Measurements from ENCODE around the gene SPEF2.

SPEF2 gene

DNA sequence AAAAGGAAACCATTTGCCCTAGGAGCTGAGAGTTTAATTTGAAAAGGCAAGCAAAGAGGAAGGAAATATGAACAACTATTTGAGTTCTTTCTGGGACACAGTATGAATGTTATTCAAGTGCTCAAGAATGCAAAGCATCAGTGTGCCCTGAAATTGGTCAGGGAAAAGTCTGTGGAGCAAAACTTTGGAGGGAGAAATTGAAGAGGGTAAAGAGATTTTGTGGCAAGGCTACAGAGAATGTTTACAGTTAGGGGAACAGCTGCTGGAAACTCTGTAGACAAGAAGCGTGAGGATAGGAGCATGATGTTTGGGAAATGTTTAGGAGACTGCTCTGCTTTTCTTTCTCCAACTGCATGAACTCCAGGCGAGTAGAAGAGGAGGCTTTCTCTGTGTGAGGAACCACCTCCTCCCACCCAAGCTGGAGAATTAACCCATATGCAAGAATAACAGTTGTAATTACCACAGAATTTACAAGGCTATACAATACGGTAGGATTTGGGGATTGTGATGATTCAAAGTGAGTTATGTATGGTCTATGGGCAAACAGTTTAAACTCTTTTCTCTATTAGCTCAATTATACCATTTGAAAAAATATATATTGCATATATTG is 163.6 kb downstream of the SPEF2 start:
- TF ChIP-seq, protein P1, sequence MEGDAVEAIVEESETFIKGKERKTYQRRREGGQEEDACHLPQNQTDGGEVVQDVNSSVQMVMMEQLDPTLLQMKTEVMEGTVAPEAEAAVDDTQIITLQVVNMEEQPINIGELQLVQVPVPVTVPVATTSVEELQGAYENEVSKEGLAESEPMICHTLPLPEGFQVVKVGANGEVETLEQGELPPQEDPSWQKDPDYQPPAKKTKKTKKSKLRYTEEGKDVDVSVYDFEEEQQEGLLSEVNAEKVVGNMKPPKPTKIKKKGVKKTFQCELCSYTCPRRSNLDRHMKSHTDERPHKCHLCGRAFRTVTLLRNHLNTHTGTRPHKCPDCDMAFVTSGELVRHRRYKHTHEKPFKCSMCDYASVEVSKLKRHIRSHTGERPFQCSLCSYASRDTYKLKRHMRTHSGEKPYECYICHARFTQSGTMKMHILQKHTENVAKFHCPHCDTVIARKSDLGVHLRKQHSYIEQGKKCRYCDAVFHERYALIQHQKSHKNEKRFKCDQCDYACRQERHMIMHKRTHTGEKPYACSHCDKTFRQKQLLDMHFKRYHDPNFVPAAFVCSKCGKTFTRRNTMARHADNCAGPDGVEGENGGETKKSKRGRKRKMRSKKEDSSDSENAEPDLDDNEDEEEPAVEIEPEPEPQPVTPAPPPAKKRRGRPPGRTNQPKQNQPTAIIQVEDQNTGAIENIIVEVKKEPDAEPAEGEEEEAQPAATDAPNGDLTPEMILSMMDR (IDR thresholded peaks at IDR 0.05; ENCODE audit: low read depth, low read length, missing control alignments): no peak
- no peak for DNase-seq (ENCODE audit: extremely low read depth, low read depth)
- H3K4me3 ChIP-seq (replicated peaks; ENCODE audit: low read depth, low read length): no peak overlapping the region

DNA sequence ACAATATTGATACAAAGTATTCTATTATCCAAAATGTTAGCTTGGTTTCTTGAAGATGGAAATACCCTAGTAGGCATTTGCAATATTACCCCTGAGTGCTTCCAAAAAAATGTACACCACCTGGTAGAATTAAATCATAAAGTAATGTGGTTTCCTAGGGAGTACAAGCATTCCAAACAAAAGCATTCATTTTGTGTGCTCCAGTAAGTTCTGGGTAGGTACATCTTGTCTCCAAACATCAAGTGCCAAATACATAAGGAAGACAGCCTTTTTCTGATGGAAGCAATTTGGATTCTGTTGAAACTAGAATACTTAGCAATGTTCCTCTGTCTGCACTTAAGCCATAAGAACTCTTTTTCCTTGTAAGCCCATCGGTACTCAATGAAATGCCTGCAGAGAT is 165.9 kb downstream of the SPEF2 start:
- TF ChIP-seq, protein P1 (IDR thresholded peaks at IDR 0.05; ENCODE audit: low read depth, low read length, missing control alignments): no peak
- no peak for DNase-seq (ENCODE audit: extremely low read depth, low read depth)
- no peak overlapping the region for H3K4me3 ChIP-seq (replicated peaks; ENCODE audit: low read depth, low read length)

DNA sequence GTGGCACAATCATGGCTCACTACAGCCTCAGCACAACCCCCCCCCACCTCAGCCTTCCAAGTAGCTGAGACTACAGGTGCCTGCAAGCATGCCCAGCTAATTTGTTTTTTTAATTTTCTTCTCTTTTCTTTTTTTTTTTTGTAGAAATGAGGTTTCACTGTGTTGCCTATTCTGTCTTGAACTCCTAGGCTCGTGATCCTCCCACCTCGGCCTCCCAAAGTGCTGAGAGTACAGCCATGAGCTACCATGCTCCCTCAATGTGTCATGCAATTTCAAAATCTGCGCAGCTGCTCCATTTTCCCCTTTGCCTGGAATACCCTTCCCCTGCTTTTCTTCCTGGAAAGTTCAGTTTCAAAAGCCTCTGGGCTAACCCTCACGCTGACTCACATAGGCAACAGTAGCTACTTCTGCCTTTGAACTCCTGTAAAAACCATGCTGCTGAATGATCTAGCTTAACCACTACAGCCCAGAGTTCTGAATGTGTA is 168.0 kb downstream of the SPEF2 start:
- TF ChIP-seq, protein P1 (IDR thresholded peaks at IDR 0.05; ENCODE audit: low read depth, low read length, missing control alignments): no peak
- no peak for DNase-seq (ENCODE audit: extremely low read depth, low read depth)
- H3K4me3 ChIP-seq (replicated peaks; ENCODE audit: low read depth, low read length): no peak overlapping the region

DNA sequence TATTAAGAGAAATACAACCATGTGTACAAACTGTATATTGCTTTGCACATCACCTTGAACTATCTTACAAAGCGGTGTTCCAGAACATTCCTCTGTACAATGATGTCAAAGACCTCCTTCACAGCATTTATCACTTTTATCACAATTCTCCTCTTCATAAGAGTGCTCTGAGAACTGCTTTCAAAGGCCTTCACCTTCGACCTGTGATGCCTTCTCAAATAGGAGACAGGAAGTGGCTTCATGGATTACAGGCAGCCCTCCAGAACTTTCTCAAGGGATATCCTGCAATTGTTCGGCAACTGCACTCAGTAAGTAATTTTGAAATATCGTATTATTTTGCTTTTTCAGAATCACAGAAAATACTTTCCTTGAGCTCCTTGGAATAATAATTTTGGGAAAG is 171.1 kb downstream of the SPEF2 start:
- TF ChIP-seq, protein P1 (IDR thresholded peaks at IDR 0.05; ENCODE audit: low read depth, low read length, missing control alignments): no peak
- H3K4me3 ChIP-seq (replicated peaks; ENCODE audit: low read depth, low read length): no peak overlapping the region
- DNase-seq (ENCODE audit: extremely low read depth, low read depth): no peak

DNA sequence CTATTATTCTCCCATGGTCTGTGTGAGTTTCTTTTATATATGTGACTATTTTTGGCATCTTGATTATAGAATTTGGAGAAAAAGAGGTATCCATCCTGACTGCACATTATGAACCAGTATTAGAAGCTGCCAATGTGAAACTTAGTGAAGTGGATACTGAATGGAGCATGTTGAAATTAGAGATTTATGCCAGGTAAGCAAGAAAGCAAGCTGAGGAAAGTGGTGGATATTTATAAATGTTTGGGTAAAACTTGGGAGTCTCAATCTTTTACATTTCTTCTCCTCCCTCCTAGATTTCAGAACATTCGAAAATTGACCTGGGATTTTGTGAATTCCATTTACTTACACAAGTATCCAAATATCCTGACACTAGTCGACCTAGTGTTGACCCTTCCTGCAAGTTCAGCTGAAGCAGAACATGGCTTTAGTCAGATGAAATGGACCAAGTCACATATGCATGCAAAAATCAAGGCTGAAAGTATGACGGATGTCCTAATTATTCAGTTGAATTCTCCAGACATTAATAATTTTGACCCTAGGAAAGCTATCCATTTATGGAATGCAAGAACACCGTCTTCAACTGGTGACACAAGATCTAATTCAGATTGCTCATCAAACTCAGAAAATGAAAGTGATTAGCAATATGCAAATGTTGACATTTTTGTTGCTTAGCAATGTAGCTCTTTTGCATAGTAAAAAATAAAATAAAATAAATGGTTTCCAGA is 172.2 kb downstream of the SPEF2 start:
- no peak overlapping the region for H3K4me3 ChIP-seq (replicated peaks; ENCODE audit: low read depth, low read length)
- TF ChIP-seq, protein P1 (IDR thresholded peaks at IDR 0.05; ENCODE audit: low read depth, low read length, missing control alignments): no peak
- no peak for DNase-seq (ENCODE audit: extremely low read depth, low read depth)

DNA sequence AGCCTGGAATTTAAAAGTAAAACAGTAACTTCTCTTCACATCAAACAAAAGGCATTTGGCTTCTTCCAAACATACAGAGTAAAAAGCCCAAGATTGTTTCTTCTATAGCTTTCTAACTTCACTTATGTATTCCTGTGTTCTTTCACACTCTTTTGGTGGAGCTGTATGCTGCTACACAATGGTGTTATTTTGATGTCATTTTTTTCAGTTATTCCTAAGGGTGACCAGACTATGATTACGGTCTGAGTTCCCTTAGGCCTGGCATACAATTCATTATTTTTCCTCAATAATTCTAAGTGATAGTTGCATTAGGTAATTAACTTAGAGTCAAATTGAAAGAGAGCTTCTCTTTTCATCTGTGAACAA is 172.8 kb downstream of the SPEF2 start:
- H3K4me3 ChIP-seq (replicated peaks; ENCODE audit: low read depth, low read length): no peak overlapping the region
- TF ChIP-seq, protein P1 (IDR thresholded peaks at IDR 0.05; ENCODE audit: low read depth, low read length, missing control alignments): no peak
- no peak for DNase-seq (ENCODE audit: extremely low read depth, low read depth)
